WTC11 (cell line): Measurements from ENCODE around the gene ATP8B3.

ENCODE experiments used
- ATF3 ChIP-seq: sonication (generic); formaldehyde crosslinking; conservative IDR thresholded peaks from 2 replicates; pipeline ENCODE4 v1.8.1; 2022; ENCODE audit warnings: mild to moderate bottlenecking, missing genetic modification reagents
- CTCF ChIP-seq: fragments of 200-600 bp; IDR thresholded peaks from 2 replicates; pipeline ENCODE4 v1.8.0; 2022; ENCODE audit warnings: antibody characterized with exemption
- FOXP4 ChIP-seq: sonication (generic); formaldehyde crosslinking; IDR thresholded peaks from 2 replicates; pipeline ENCODE4 v1.8.0; 2022; ENCODE audit warnings: mild to moderate bottlenecking, missing genetic modification reagents
- MAX ChIP-seq: sonication (generic); formaldehyde crosslinking; IDR thresholded peaks from 2 replicates; pipeline ENCODE4 v1.8.0; 2022; ENCODE audit warnings: mild to moderate bottlenecking, missing genetic modification reagents
- NFATC4 ChIP-seq: fragments of 250-450 bp; sonication (Bioruptor Pico); IDR thresholded peaks from 2 replicates; pipeline ENCODE4 v1.9.0; 2021; ENCODE audit warnings: mild to moderate bottlenecking

- TF ChIP-seq CTCF (no peak), MAX (CRISPR knock-in tag) (no peak), NFATC4 (CRISPR knock-in tag) (no peak), ATF3 (CRISPR knock-in tag) (no peak), FOXP4 (CRISPR knock-in tag) (no peak)
Observed at GRCh38 chr19:1830568-1830967, 18.5 kb upstream of the ATP8B3 start.
